IPS DF 19.7 (cell line): Measurements from ENCODE around the gene SYTL4.

Experiments
- DNase-seq: peaks from one replicate; pipeline ENCODE4 v3.0.0-alpha.2; 2013; ENCODE audit warnings: low read depth, low spot score

SYTL4 gene

GRCh38 chrX:100648458-100649417, 83.2 kb downstream of the SYTL4 start:
- no peak for DNase-seq

GRCh38 chrX:100647739-100648138, 84.2 kb downstream of the SYTL4 start:
- no peak for DNase-seq

- DNase-seq = no peak
Measured at GRCh38 chrX:100647095-100647494, 84.8 kb downstream of the SYTL4 start.

- DNase-seq = no peak
Measured at GRCh38 chrX:100645106-100645505, 86.8 kb downstream of the SYTL4 start.

GRCh38 chrX:100643956-100644860, 87.7 kb downstream of the SYTL4 start, which contains the start of gene SRPX2:
Gene SRPX2, plus strand, starts transcription at chrX:100644199. Its CDS starts 2,124 bp downstream, at chrX:100646323.
- no peak for DNase-seq

- no peak for DNase-seq
Measured at GRCh38 chrX:100643212-100643611, 88.7 kb downstream of the SYTL4 start.

- DNase-seq = no peak
Measured at GRCh38 chrX:100642290-100642689, 89.6 kb downstream of the SYTL4 start.

- peak; percentile 63 for DNase-seq
Measured at GRCh38 chrX:100636321-100636991, 95.5 kb downstream of the SYTL4 start, which contains the start of gene TSPAN6. Gene TSPAN6, minus strand, starts transcription at chrX:100636806. Its CDS starts 112 bp downstream, at chrX:100636694.

GRCh38 chrX:100635989-100636320, 96.0 kb downstream of the SYTL4 start:
- no peak for DNase-seq

GRCh38 chrX:100635040-100635439, 96.9 kb downstream of the SYTL4 start:
- no peak for DNase-seq

- no peak for DNase-seq
Measured at GRCh38 chrX:100625985-100626491, 105.9 kb downstream of the SYTL4 start.
